Karpas-422 (cell line): ENCODE measurements around the gene MICAL3. TPM values are rescaled to one million over a fixed set of nuclear protein-coding genes. Genes with fewer than 3 reads are reported as not detected.

Experiments used
- DNase-seq: peaks from one replicate; pipeline ENCODE4 v3.0.0-alpha.2; 2015
- H2AFZ ChIP-seq: fragments of 200-600 bp; sonication (generic); 2 replicates; pipeline ENCODE4 v1.6.1; 2014; ENCODE audit warnings: antibody characterized with exemption, low read length, mixed read lengths
- H3K27ac ChIP-seq: fragments of 200-600 bp; sonication (generic); 2 replicates; pipeline ENCODE4 v1.5.1; 2014; ENCODE audit warnings: mild to moderate bottlenecking, low read length, moderate library complexity
- H3K27me3 ChIP-seq: fragments of 200-600 bp; sonication (generic); 2 replicates; pipeline ENCODE4 v1.6.1; 2014; ENCODE audit warnings: low read length, mixed read lengths
- H3K36me3 ChIP-seq: fragments of 200-600 bp; sonication (generic); 2 replicates; pipeline ENCODE4 v1.6.1; 2014; ENCODE audit warnings: low read length, mixed read lengths; ENCODE audit not compliant: insufficient read depth
- H3K4me1 ChIP-seq: fragments of 200-600 bp; sonication (generic); 2 replicates; pipeline ENCODE4 v1.6.1; 2014; ENCODE audit warnings: mild to moderate bottlenecking, low read length, mixed read lengths
- H3K4me2 ChIP-seq: fragments of 200-600 bp; sonication (generic); 2 replicates; pipeline ENCODE4 v1.6.1; 2014; ENCODE audit warnings: low read length, low read depth, mild to moderate bottlenecking; ENCODE audit not compliant: poor library complexity, severe bottlenecking
- H3K4me3 ChIP-seq: fragments of 200-600 bp; sonication (generic); 2 replicates; pipeline ENCODE4 v1.5.1; 2014; ENCODE audit warnings: mild to moderate bottlenecking, antibody characterized with exemption, low read length, mixed read lengths
- H3K79me2 ChIP-seq: fragments of 200-600 bp; sonication (generic); 2 replicates; pipeline ENCODE4 v1.6.1; 2014; ENCODE audit warnings: mild to moderate bottlenecking, low read length, mixed read lengths
- H3K9ac ChIP-seq: fragments of 200-600 bp; sonication (generic); 2 replicates; pipeline ENCODE4 v1.6.0; 2014; ENCODE audit warnings: low read length
- H3K9me2 ChIP-seq: fragments of 200-600 bp; sonication (generic), shearing (Covaris generic); replicated peaks from 2 replicates; pipeline ENCODE4 v1.6.0; 2014; ENCODE audit warnings: mild to moderate bottlenecking, low read length, moderate library complexity; ENCODE audit not compliant: insufficient read depth
- H3K9me3 ChIP-seq: fragments of 300-700, 200-600 bp; sonication (generic); 2 replicates; pipeline ENCODE4 v1.6.1; 2014; ENCODE audit warnings: low read length, mixed read lengths
- H4K20me1 ChIP-seq: fragments of 200-600 bp; sonication (generic); 2 replicates; pipeline ENCODE4 v1.6.1; 2014; ENCODE audit warnings: mild to moderate bottlenecking, antibody characterized with exemption, low read length, low read depth; ENCODE audit not compliant: insufficient read depth
- total RNA-seq: library from RNA; depleted of rRNA; stranded (reverse); fragments of >200 nt; shearing (Covaris generic); gene quantifications from 2 replicates; pipeline ENCODE4 v1.2.3, GENCODE V29; 2014; ENCODE audit warnings: low replicate concordance

The MICAL3 gene
- total RNA-seq, 1 experiment from 2014 or later = 54.9 TPM

DNA sequence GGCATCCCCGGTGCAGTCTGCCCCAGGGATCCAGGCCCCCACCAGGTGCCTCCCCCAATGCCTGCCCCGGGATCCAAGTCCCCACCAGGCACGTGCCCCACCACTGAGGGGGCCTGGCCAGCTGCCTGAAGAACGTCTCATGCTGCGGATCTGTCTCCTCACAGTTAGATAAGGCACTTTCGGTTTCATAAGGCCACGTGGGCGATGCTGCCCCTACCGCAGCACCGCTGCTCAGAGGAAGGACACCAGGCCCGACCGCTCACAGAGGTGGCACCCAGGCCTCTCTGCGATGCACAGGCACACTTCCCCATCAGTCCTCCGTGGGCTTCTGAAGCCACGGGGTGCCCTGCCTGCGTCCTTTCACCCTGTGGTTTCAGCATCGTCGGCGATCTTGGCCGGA lies 182.0 kb downstream of the MICAL3 start:
- H3K27ac ChIP-seq = no peak overlapping the region
- no peaks in the 10 kb centered on the region for H3K9me2 ChIP-seq
- H2AFZ ChIP-seq = no peak overlapping the region
- H3K9ac ChIP-seq = no peak overlapping the region
- no peak overlapping the region for H3K4me3 ChIP-seq
- H4K20me1 ChIP-seq = 0 out of 2 replicates have a peak, but pooled peaks cover 3% of the 10 kb centered on the region
- H3K4me2 ChIP-seq = no peak overlapping the region
- H3K36me3 ChIP-seq = peaks cover 17% of the 10 kb centered on the region
- no peaks in the 10 kb centered on the region for H3K27me3 ChIP-seq
- no peak for DNase-seq
- 0 out of 2 replicates have a peak, but pooled peaks cover 4% of the 10 kb centered on the region for H3K79me2 ChIP-seq
- H3K4me1 ChIP-seq = no peaks in the 10 kb centered on the region
- no peaks in the 10 kb centered on the region for H3K9me3 ChIP-seq

DNA sequence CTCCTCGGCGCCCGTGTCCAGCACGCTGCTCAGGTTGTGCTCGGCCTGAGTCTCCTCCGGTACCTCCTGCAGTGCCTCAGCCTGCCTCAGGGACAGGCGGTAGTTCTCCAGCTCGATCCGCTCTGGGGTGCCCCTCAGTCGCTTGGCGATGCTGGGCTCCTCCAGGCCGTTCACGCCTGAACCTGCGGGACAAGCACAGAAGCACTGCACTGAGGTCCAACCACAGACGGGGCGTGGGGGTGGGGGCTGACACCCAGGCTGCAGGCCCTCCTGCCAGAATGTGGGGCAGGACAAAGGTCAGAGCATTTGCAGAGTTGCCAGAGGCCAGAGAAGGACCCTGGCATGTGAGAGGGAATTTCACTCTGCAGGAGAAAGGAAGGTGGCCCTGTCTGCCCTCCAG lies 182.5 kb downstream of the MICAL3 start:
- Histone ChIP-seq H3K27me3 (no peaks in the 10 kb centered on the region), H3K4me1 (no peaks in the 10 kb centered on the region), H3K9me3 (no peaks in the 10 kb centered on the region), H3K36me3 (peaks cover 17% of the 10 kb centered on the region), H3K79me2 (0 out of 2 replicates have a peak, but pooled peaks cover 4% of the 10 kb centered on the region), H3K4me3 (no peak overlapping the region), H4K20me1 (0 out of 2 replicates have a peak, but pooled peaks cover 3% of the 10 kb centered on the region), H3K4me2 (no peak overlapping the region), H3K27ac (no peak overlapping the region), H3K9ac (no peak overlapping the region), H2AFZ (no peak overlapping the region), H3K9me2 (no peaks in the 10 kb centered on the region)
- DNase-seq = no peak

DNA sequence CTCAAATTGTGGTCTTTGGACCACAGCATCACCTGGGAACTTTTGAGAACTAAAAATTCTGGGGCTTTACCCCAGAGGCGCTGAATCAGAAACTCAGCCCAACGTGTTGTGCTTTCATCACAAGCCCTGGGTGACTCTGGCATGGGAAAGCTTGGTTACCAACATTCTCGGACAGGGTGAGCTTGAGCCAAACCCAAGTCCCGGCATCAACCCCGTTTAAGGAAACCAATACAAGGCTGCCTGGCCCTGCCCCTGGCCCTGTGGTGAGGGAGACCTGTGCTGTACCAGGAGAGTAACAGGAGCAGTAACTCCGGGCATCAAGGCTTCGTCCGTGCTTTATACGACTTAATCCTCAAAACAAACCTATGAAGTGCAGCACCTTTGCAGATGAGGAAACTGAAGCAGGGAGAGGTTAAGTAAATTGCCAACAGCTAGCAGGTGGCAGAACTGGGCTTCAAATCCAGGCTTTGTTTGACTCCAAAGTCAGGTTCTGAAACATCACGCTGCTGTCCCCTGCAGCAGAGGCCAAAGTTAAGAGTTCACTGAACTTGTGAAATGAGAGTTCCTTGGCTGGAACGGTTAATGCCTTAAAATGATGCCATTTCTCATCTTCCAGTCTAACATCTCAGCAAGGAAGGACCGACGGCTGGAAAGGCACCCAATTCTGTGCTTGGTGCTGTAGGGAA lies 186.0 kb downstream of the MICAL3 start:
- Histone ChIP-seq H3K27me3 (no peaks in the 10 kb centered on the region), H3K9ac (no peak overlapping the region), H3K27ac (no peak overlapping the region), H3K36me3 (peaks cover 15% of the 10 kb centered on the region), H3K79me2 (no peaks in the 10 kb centered on the region), H2AFZ (no peak overlapping the region), H3K9me2 (no peaks in the 10 kb centered on the region), H3K4me2 (no peak overlapping the region), H3K4me3 (no peak overlapping the region), H4K20me1 (no peaks in the 10 kb centered on the region), H3K9me3 (no peaks in the 10 kb centered on the region), H3K4me1 (no peaks in the 10 kb centered on the region)
- DNase-seq = no peak

DNA sequence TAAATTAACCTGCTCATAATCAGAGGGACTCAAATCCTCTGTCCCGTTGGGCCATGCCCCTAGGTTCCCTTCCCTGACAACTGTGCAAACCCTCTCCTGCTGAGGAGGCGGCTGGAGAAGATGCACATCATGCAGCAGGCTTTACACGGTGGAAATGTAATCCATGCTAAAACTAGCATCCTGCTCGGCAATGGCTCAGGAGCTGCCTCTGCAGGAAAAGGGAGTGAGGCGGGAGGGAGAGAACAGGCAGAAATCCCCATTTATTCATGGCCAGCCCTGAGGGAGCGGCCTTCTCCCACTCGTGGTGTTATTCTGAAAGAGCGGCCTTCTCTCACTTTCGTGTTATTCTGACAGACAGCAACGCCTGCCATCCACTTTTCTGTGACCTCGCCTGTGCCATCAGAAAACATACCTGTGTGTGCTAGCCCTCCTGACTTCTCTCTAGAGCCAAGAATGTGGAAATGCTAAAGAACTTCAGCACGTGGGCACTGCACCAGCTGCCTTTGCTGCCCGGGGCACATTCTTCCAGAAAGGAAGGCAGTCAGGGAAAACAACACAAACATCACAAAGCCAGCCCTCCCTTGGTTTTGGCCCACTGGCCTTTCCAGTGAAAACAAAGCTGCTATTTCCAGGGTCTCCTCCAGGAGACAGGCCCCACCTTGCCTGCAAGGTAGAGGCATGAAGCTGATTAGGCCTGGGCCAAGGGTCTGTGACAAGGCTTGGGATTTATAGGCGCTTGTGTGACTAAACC lies 187.2 kb downstream of the MICAL3 start:
- Histone ChIP-seq H3K36me3 (peaks cover 8% of the 10 kb centered on the region), H3K27me3 (no peaks in the 10 kb centered on the region), H3K9me3 (no peaks in the 10 kb centered on the region), H3K4me2 (no peak overlapping the region), H3K79me2 (no peaks in the 10 kb centered on the region), H3K9me2 (no peaks in the 10 kb centered on the region), H3K9ac (no peak overlapping the region), H3K4me1 (no peaks in the 10 kb centered on the region), H3K4me3 (no peak overlapping the region), H2AFZ (no peak overlapping the region), H4K20me1 (no peaks in the 10 kb centered on the region), H3K27ac (no peak overlapping the region)
- DNase-seq = no peak

DNA sequence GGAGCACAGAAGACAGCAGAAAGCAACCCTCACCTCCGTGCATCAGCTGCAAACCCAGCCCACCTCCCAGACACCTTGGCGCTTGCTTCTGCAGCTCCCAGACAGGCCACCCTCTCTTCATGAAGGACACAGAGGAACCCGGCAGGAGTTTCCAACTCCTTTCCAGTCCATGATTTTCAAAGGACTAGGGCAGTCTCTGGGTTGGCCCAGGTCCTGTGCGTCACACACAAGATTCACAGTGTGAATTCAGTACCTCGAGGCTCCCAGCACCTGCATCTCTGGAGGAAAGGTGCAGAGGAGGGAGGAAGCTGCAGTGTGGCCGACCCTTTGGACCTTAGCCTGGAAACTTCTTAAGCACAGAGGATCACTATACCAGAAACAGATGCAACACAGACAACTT lies 189.1 kb downstream of the MICAL3 start:
- no peak overlapping the region for H3K4me2 ChIP-seq

DNA sequence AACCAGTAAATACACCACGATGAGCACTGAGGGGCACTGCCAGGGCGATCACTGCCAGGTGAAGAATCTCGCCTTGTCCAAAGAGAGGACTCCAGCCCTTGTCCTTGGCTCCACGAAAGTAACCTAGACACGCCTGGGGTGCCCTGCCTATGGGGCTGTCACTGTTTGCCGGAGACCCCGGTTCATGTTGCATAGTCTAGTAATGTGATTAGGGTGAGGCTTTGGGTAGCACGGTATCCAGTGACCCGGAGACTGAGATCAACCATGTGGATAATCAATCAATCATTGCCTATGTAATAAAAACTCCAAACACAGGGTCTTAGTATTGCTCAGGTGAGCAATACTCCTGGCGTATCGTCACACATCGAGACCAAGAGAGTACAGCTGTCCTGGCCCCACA lies 190.9 kb downstream of the MICAL3 start:
- Histone ChIP-seq H3K4me2 (no peak overlapping the region), H2AFZ (no peak overlapping the region), H3K27me3 (no peaks in the 10 kb centered on the region), H3K9ac (no peak overlapping the region), H3K9me3 (no peaks in the 10 kb centered on the region), H3K27ac (no peak overlapping the region), H3K79me2 (peaks cover 5% of the 10 kb centered on the region), H3K4me3 (no peak overlapping the region), H3K36me3 (peaks cover 11% of the 10 kb centered on the region), H4K20me1 (peaks cover 4% of the 10 kb centered on the region; the same call in 1 of the 2 replicates), H3K4me1 (no peaks in the 10 kb centered on the region), H3K9me2 (no peaks in the 10 kb centered on the region)
- DNase-seq = no peak

More for the DNA sequence above, 189.1 kb downstream of the MICAL3 start:
- H4K20me1 ChIP-seq = no peaks in the 10 kb centered on the region
- H3K9me2 ChIP-seq = no peaks in the 10 kb centered on the region
- no peaks in the 10 kb centered on the region for H3K27me3 ChIP-seq
- no peaks in the 10 kb centered on the region for H3K9me3 ChIP-seq
- no peak for DNase-seq
- H3K9ac ChIP-seq = no peak overlapping the region
- 0 out of 2 replicates have a peak, but pooled peaks cover under 1% of the 10 kb centered on the region for H3K36me3 ChIP-seq
- H3K27ac ChIP-seq = no peak overlapping the region
- no peak overlapping the region for H3K4me3 ChIP-seq
- no peak overlapping the region for H2AFZ ChIP-seq
- no peaks in the 10 kb centered on the region for H3K79me2 ChIP-seq
- no peaks in the 10 kb centered on the region for H3K4me1 ChIP-seq

DNA sequence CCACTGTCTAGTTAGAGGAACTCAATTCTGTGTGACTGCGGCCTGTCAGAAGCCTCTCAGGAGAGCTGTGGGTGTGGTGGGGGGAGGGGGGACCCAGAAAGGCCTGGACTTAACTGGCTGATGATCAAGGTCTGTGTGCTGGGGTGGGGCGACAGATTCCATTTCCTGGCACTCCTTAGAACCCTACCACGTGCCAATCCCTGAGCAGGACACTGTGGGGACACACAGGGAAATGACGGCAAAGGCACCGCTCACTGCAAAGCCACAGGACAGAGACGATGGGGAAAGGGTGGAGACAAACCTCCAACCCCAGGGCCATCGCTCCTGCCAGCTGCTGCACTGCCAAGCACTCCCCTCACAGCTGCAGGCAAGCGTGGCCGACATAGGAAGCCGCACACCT lies 191.7 kb downstream of the MICAL3 start:
- H2AFZ ChIP-seq = no peak overlapping the region
- no peak overlapping the region for H3K9ac ChIP-seq
- no peak overlapping the region for H3K27ac ChIP-seq
- H3K4me1 ChIP-seq = no peaks in the 10 kb centered on the region
- DNase-seq = no peak
- peaks cover 16% of the 10 kb centered on the region for H3K36me3 ChIP-seq
- no peaks in the 10 kb centered on the region for H3K9me2 ChIP-seq
- H3K27me3 ChIP-seq = no peaks in the 10 kb centered on the region
- H3K4me3 ChIP-seq = no peak overlapping the region
- peaks cover 4% of the 10 kb centered on the region; the same call in 1 of the 2 replicates for H4K20me1 ChIP-seq
- peaks cover 5% of the 10 kb centered on the region for H3K79me2 ChIP-seq
- H3K9me3 ChIP-seq = no peaks in the 10 kb centered on the region
- no peak overlapping the region for H3K4me2 ChIP-seq

DNA sequence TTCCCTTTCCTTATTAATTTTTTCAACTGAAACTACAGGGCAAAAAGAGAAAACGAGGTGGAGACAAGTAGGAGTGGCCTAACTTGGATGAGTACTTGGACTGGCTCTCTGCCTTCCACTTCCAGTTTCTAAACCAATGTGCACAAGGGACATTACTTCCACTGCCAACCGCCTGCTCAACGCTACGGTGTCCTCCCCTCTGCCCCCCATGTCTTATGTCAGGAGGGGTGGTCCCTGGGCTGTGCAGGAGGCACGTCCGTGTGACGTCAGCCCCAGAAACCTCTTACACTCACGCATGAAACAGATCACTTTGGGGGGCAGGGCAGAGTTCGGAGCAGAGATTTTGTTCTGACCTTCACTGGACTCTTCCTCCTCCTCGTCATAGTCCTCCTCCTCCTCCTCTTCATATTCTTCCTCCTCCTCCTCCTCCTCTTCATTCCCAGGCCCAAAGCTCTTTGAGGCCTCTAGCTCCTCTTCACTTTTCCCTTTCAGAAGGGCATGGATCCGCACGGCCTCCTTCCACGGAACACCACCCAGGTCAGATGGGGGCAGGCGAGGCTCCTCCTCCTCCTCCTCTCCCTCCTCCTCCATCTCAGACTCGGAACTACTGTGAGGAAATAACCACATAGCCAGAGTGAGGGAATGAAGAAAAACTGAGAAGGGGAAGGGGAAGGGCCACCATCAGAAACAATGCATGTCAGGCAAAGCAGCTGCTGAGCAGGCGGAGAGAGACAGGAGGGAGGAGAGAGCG lies 192.7 kb downstream of the MICAL3 start:
- Histone ChIP-seq H3K79me2 (peaks cover 5% of the 10 kb centered on the region), H3K9me3 (no peaks in the 10 kb centered on the region), H4K20me1 (peaks cover 4% of the 10 kb centered on the region; the same call in 1 of the 2 replicates), H3K4me2 (no peak overlapping the region), H3K9ac (no peak overlapping the region), H3K36me3 (peaks cover 16% of the 10 kb centered on the region), H2AFZ (no peak overlapping the region), H3K4me1 (no peaks in the 10 kb centered on the region), H3K4me3 (no peak overlapping the region), H3K27ac (no peak overlapping the region), H3K27me3 (no peaks in the 10 kb centered on the region), H3K9me2 (no peaks in the 10 kb centered on the region)
- DNase-seq = no peak
